Raji (cell line): ENCODE data around the gene F2RL3.

Experiments used
- POLR2A ChIP-seq: IDR thresholded peaks from 2 replicates; pipeline ENCODE4 v1.6.1; 2011; ENCODE audit warnings: low read depth, low read length, control low read depth; ENCODE audit not compliant: insufficient read depth

F2RL3 gene

GRCh38 chr19:16885166-16885565, 3.6 kb upstream of the F2RL3 start:
- TF ChIP-seq POLR2A, result no peak

- no peak for TF ChIP-seq POLR2A
These were observed 2.4 kb upstream of the F2RL3 start for GRCh38 chr19:16886305-16886880.

GRCh38 chr19:16887353-16888265, 1.2 kb upstream of the F2RL3 start:
- TF ChIP-seq POLR2A, result no peak

- TF ChIP-seq POLR2A, result no peak
These were observed 625 bp downstream of the F2RL3 start for GRCh38 chr19:16889366-16889882.

- TF ChIP-seq POLR2A, result no peak
These were observed 1.2 kb downstream of the F2RL3 start for GRCh38 chr19:16889883-16890460.

GRCh38 chr19:16890461-16891184, 1.8 kb downstream of the F2RL3 start:
- no peak for TF ChIP-seq POLR2A

GRCh38 chr19:16891696-16892382, 3.0 kb downstream of the F2RL3 start:
- no peak for TF ChIP-seq POLR2A

GRCh38 chr19:16892436-16892835, 3.6 kb downstream of the F2RL3 start:
- no peak for TF ChIP-seq POLR2A

GRCh38 chr19:16892868-16893685, 4.3 kb downstream of the F2RL3 start:
- no peak for TF ChIP-seq POLR2A

- no peak for TF ChIP-seq POLR2A
These were observed 4.8 kb downstream of the F2RL3 start for GRCh38 chr19:16893686-16893989.

- TF ChIP-seq POLR2A, result no peak
These were observed 5.3 kb downstream of the F2RL3 start for GRCh38 chr19:16894080-16894479.

- no peak for TF ChIP-seq POLR2A
These were observed 6.8 kb downstream of the F2RL3 start for GRCh38 chr19:16895467-16896145.
